WTC11 (cell line): ENCODE data around the gene GDPD2. TPM values are rescaled to one million over a fixed set of nuclear protein-coding genes. Genes with fewer than 3 reads are reported as not detected.

Source experiments
- ATAC-seq: fragments of 200-7000 bp; cut with Tn5 transposase; 2 replicates; pipeline ENCODE4 v1.10.0; 2021; ENCODE audit warnings: mild to moderate bottlenecking, moderate library complexity
- CTCF ChIA-PET: fragments of 300-600 bp; sonication (Branson Sonifier 250); formaldehyde crosslinking; loops from one replicate; lab custom pipeline; 2021; ENCODE audit warnings: antibody characterized with exemption; lab: Charles Lee
- POLR2A ChIA-PET: fragments of 350-600 bp; sonication (Branson Sonifier 250); formaldehyde crosslinking; loops from one replicate; lab custom pipeline; 2021; ENCODE audit warnings: antibody characterized with exemption; lab: Charles Lee
- DNase-seq: peaks from one replicate; pipeline ENCODE4 v3.0.0; 2021; ENCODE audit warnings: low spot score
- H3K27ac Mint-ChIP-seq: 2 replicates; pipeline ENCODE4 v1.8.0; 2021; ENCODE audit warnings: mixed read lengths
- H3K27me3 Mint-ChIP-seq: 2 replicates; pipeline ENCODE4 v1.8.0; 2021; ENCODE audit warnings: low read depth, mild to moderate bottlenecking, moderate library complexity, mixed read lengths
- H3K36me3 Mint-ChIP-seq: 2 replicates; pipeline ENCODE4 v1.8.0; 2021; ENCODE audit warnings: mixed read lengths
- H3K4me1 Mint-ChIP-seq: 2 replicates; pipeline ENCODE4 v1.8.0; 2022; ENCODE audit warnings: mixed read lengths
- H3K4me3 Mint-ChIP-seq: 2 replicates; pipeline ENCODE4 v1.8.0; 2021; ENCODE audit warnings: mild to moderate bottlenecking, moderate library complexity, mixed read lengths
- H3K9me3 Mint-ChIP-seq: 2 replicates; pipeline ENCODE4 v1.8.0; 2021; ENCODE audit warnings: mixed read lengths
- ATF3 ChIP-seq: sonication (generic); formaldehyde crosslinking; conservative IDR thresholded peaks from 2 replicates; pipeline ENCODE4 v1.8.1; 2022; ENCODE audit warnings: mild to moderate bottlenecking, missing genetic modification reagents
- CREM ChIP-seq: sonication (generic); formaldehyde crosslinking; IDR thresholded peaks from 2 replicates; pipeline ENCODE4 v1.8.1; 2022; ENCODE audit warnings: mild to moderate bottlenecking, missing genetic modification reagents, moderate library complexity
- E2F1 ChIP-seq: sonication (generic); formaldehyde crosslinking; IDR thresholded peaks from 2 replicates; pipeline ENCODE4 v1.8.0; 2022; ENCODE audit warnings: mild to moderate bottlenecking, missing genetic modification reagents
- E2F4 ChIP-seq: sonication (generic); formaldehyde crosslinking; IDR thresholded peaks from 2 replicates; pipeline ENCODE4 v1.8.1; 2022; ENCODE audit warnings: low read depth, mild to moderate bottlenecking, moderate library complexity, missing genetic modification reagents, borderline replicate concordance
- IRF2 ChIP-seq: sonication (generic); formaldehyde crosslinking; IDR thresholded peaks from 2 replicates; pipeline ENCODE4 v1.8.0; 2022; ENCODE audit warnings: low read depth, missing genetic modification reagents, borderline replicate concordance
- MLX ChIP-seq: sonication (generic); formaldehyde crosslinking; IDR thresholded peaks from 2 replicates; pipeline ENCODE4 v1.8.1; 2023; ENCODE audit warnings: mild to moderate bottlenecking, missing genetic modification reagents, moderate library complexity
- NFATC4 ChIP-seq: fragments of 250-450 bp; sonication (Bioruptor Pico); IDR thresholded peaks from 2 replicates; pipeline ENCODE4 v1.9.0; 2021; ENCODE audit warnings: mild to moderate bottlenecking
- NFE2L1 ChIP-seq: sonication (generic); formaldehyde crosslinking; IDR thresholded peaks from 2 replicates; pipeline ENCODE4 v1.8.1; 2023; ENCODE audit warnings: missing genetic modification reagents
- NR2C2 ChIP-seq: sonication (generic); formaldehyde crosslinking; IDR thresholded peaks from 2 replicates; pipeline ENCODE4 v1.8.0; 2022; ENCODE audit warnings: mild to moderate bottlenecking, missing genetic modification reagents
- SMAD4 ChIP-seq: sonication (generic); formaldehyde crosslinking; IDR thresholded peaks from 2 replicates; pipeline ENCODE4 v1.8.0; 2022; ENCODE audit warnings: mild to moderate bottlenecking, missing genetic modification reagents
- TP53 ChIP-seq: sonication (generic); formaldehyde crosslinking; IDR thresholded peaks from 2 replicates; pipeline ENCODE4 v1.8.1; 2023; ENCODE audit warnings: mild to moderate bottlenecking, missing genetic modification reagents
- USF1 ChIP-seq: sonication (generic); formaldehyde crosslinking; IDR thresholded peaks from 2 replicates; pipeline ENCODE4 v1.8.0; 2022; ENCODE audit warnings: mild to moderate bottlenecking, missing genetic modification reagents
- USF2 ChIP-seq: sonication (generic); formaldehyde crosslinking; IDR thresholded peaks from 2 replicates; pipeline ENCODE4 v1.8.1; 2023; ENCODE audit warnings: mild to moderate bottlenecking, missing genetic modification reagents, moderate library complexity
- ZBTB21 ChIP-seq: sonication (generic); formaldehyde crosslinking; IDR thresholded peaks from 2 replicates; pipeline ENCODE4 v1.8.1; 2023; ENCODE audit warnings: mild to moderate bottlenecking, missing genetic modification reagents, borderline replicate concordance
- ZMAT4 ChIP-seq: fragments of 250-450 bp; sonication (Bioruptor Pico); IDR thresholded peaks from 2 replicates; pipeline ENCODE4 v1.9.0; 2021; ENCODE audit warnings: mild to moderate bottlenecking
- ZNF121 ChIP-seq: sonication (generic); formaldehyde crosslinking; IDR thresholded peaks from 2 replicates; pipeline ENCODE4 v1.8.0; 2023; ENCODE audit warnings: missing genetic modification reagents
- total RNA-seq: library from RNA; stranded (reverse); gene quantifications from 3 replicates; pipeline ENCODE4 v1.2.3, GENCODE V29; 2021

Gene GDPD2
- total RNA-seq, 1 experiment from 2014 or later: 7.0 TPM

- POLR2A ChIA-PET: no interaction called here
- H3K27me3 Mint-ChIP-seq: no peaks in the 10 kb centered on the region
- H3K4me3 Mint-ChIP-seq: peak overlapping the region; percentile 28; the same call in 1 of the 2 replicates
- peaks cover 14% of the 10 kb centered on the region for H3K36me3 Mint-ChIP-seq
- ATAC-seq: no peak
- TF ChIP-seq ZBTB21 (CRISPR knock-in tag) (no peak), TP53 (CRISPR knock-in tag) (no peak), NR2C2 (CRISPR knock-in tag) (no peak)
- no peak for DNase-seq
- no peaks in the 10 kb centered on the region for H3K9me3 Mint-ChIP-seq
- H3K27ac Mint-ChIP-seq: 0 out of 2 replicates have a peak overlapping the region, but pooled peaks have one; percentile 61
- H3K4me1 Mint-ChIP-seq: peaks cover 20% of the 10 kb centered on the region
- CTCF ChIA-PET: interaction anchor here (0.6 to 0.7 kb wide), 2 partner anchors 66 to 201 kb away, joined by 3 read pairs; no protein-coding TSS in a partner anchor
Observed at GRCh38 chrX:70464051-70464450, 40.9 kb downstream of the GDPD2 start.

- ATAC-seq (no peak), DNase-seq (no peak)
- ChIA-PET CTCF (no interaction called here), POLR2A (no interaction called here)
- Mint-ChIP-seq H3K27ac (no peak overlapping the region), H3K9me3 (no peaks in the 10 kb centered on the region), H3K4me3 (no peak overlapping the region), H3K4me1 (peaks cover 17% of the 10 kb centered on the region), H3K27me3 (no peaks in the 10 kb centered on the region), H3K36me3 (peaks cover 6% of the 10 kb centered on the region)
- TF ChIP-seq IRF2 (CRISPR knock-in tag) (no peak), ZNF121 (peak; percentile 86)
Observed at GRCh38 chrX:70466968-70467367, 43.9 kb downstream of the GDPD2 start.

GRCh38 chrX:70468709-70469108, 45.6 kb downstream of the GDPD2 start:
- CTCF ChIA-PET: no interaction called here
- Mint-ChIP-seq H3K27me3 (no peaks in the 10 kb centered on the region), H3K4me1 (peaks cover 30% of the 10 kb centered on the region), H3K4me3 (no peak overlapping the region), H3K9me3 (no peaks in the 10 kb centered on the region), H3K36me3 (peaks cover 6% of the 10 kb centered on the region), H3K27ac (no peak overlapping the region)
- TF ChIP-seq E2F4 (CRISPR knock-in tag) (no peak), ATF3 (CRISPR knock-in tag) (no peak), USF1 (CRISPR knock-in tag) (no peak), USF2 (no peak)
- DNase-seq: no peak
- POLR2A ChIA-PET: no interaction called here
- no peak for ATAC-seq

- no peak for ATAC-seq
- Mint-ChIP-seq H3K4me3 (no peak overlapping the region), H3K36me3 (peaks cover 4% of the 10 kb centered on the region; the same call in 1 of the 2 replicates), H3K27me3 (no peaks in the 10 kb centered on the region; the same call in 1 of the 2 replicates), H3K27ac (peak overlapping the region; percentile 72; the same call in 1 of the 2 replicates), H3K9me3 (no peaks in the 10 kb centered on the region), H3K4me1 (peaks cover 47% of the 10 kb centered on the region)
- CTCF ChIA-PET: no interaction called here
- no peak for DNase-seq
- POLR2A ChIA-PET: no interaction called here
- TF ChIP-seq ZMAT4: no peak
- no peak for TF ChIP-seq MLX (CRISPR knock-in tag)
- no peak for TF ChIP-seq CREM
- TF ChIP-seq NFE2L1 (CRISPR knock-in tag): no peak
- TF ChIP-seq NFATC4: no peak
- no peak for TF ChIP-seq ATF3 (CRISPR knock-in tag)
- TF ChIP-seq SMAD4 (CRISPR knock-in tag): no peak
- TF ChIP-seq E2F1: no peak
Observed at GRCh38 chrX:70470850-70471289, 47.8 kb downstream of the GDPD2 start.
